Upper lobe of right lung (tissue), 1 donor: ENCODE measurements around the gene TBRG4. TPM values are rescaled to one million over a fixed set of nuclear protein-coding genes. Genes with fewer than 3 reads are reported as not detected.
A peak's percentile ranks its signal among the peaks of the same experiment; 100 is the strongest.

ENCODE experiments used
- ATAC-seq: fragments of 200-7000 bp; cut with Tn5 transposase; one replicate; pipeline ENCODE4 v1.9.1; 2020; ENCODE audit warnings: mild to moderate bottlenecking, moderate library complexity
- DNase-seq: peaks from one replicate; pipeline ENCODE4 v3.0.0-alpha.2; 2020
- H3K27ac ChIP-seq: fragments of 200-600 bp; one replicate; pipeline ENCODE4 v1.8.0; 2022
- H3K27me3 ChIP-seq: fragments of 200-600 bp; one replicate; pipeline ENCODE4 v1.8.0; 2022; ENCODE audit warnings: mild to moderate bottlenecking
- H3K36me3 ChIP-seq: fragments of 200-600 bp; one replicate; pipeline ENCODE4 v1.8.0; 2022
- H3K4me1 ChIP-seq: fragments of 200-600 bp; one replicate; pipeline ENCODE4 v1.8.0; 2022
- H3K4me3 ChIP-seq: fragments of 200-600 bp; one replicate; pipeline ENCODE4 v1.8.0; 2022; ENCODE audit warnings: mild to moderate bottlenecking
- H3K9me3 ChIP-seq: fragments of 200-600 bp; one replicate; pipeline ENCODE4 v1.8.0; 2022
- intact Hi-C: fragments of 100-400 bp; cut with DNase I; formaldehyde crosslinking; loops from one replicate; pipeline ENCODE4 v1.11.0; 2022
- total RNA-seq: library from RNA; stranded (reverse); fragmentation: NEBNext Ultra II Directional; extraction: Animal tissue kit (Norgen Biotek cat#: 25700); gene quantifications from one replicate; pipeline ENCODE4 v1.2.1, GENCODE V29; 2021
- TF ChIP-seq, protein P1 (sequence below): fragments of 200-600 bp; IDR thresholded peaks from one replicate; pipeline ENCODE4 v1.8.0; 2022; ENCODE audit warnings: antibody characterized with exemption
- donor health status: DM: no; HTN: yes; CAD: no; lungs with severe emphysema.

TBRG4 gene
- total RNA-seq, 1 donor from 2014 or later, result 59.4 TPM

GRCh38 chr7:45080958-45081669 is 30.4 kb downstream of the TBRG4 start:
- no peak for ATAC-seq
- H3K27me3 ChIP-seq, result no peaks in the 10 kb centered on the region
- peaks cover 11% of the 10 kb centered on the region for H3K36me3 ChIP-seq
- H3K4me3 ChIP-seq, result no peak overlapping the region
- H3K9me3 ChIP-seq, result no peaks in the 10 kb centered on the region
- no peak for DNase-seq
- H3K4me1 ChIP-seq, result no peaks in the 10 kb centered on the region
- intact Hi-C loops, result no loop called here
- TF ChIP-seq, protein P1, sequence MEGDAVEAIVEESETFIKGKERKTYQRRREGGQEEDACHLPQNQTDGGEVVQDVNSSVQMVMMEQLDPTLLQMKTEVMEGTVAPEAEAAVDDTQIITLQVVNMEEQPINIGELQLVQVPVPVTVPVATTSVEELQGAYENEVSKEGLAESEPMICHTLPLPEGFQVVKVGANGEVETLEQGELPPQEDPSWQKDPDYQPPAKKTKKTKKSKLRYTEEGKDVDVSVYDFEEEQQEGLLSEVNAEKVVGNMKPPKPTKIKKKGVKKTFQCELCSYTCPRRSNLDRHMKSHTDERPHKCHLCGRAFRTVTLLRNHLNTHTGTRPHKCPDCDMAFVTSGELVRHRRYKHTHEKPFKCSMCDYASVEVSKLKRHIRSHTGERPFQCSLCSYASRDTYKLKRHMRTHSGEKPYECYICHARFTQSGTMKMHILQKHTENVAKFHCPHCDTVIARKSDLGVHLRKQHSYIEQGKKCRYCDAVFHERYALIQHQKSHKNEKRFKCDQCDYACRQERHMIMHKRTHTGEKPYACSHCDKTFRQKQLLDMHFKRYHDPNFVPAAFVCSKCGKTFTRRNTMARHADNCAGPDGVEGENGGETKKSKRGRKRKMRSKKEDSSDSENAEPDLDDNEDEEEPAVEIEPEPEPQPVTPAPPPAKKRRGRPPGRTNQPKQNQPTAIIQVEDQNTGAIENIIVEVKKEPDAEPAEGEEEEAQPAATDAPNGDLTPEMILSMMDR, result no peak
- H3K27ac ChIP-seq, result no peak overlapping the region

DNA sequence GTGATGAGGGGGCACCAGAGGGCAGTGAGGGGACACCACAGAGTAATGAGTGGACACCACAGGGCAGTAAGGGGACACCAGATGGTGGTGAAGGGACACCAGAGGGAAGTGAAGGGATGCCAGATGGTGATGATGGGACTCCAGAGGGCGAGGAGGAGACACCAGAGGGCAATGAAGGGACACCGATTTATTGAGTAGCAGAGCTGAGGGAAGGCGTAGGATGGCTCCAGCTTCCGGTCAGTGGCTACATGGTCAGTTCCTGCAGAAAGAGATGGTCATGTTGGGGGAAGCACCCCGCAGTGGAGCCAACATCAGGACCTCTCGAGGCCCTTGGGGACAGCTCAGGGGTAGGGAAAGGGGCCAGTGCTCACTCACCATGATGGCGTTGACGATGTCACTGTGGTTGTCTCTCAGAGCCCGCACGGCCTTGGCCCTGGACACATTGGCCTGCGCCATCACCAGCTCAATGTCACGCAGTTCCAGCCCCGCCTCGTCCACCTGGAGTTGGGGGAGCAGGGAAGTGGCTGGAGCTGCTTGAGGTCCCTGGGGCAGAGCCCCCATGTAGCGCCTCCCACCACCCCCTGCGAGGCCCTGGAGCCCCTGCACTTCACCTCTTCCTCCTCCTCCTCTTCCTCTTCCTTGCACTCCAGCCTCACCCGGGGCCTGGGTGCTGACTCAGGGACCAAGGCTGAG is 31.1 kb downstream of the TBRG4 start:
- H3K4me1 ChIP-seq, result no peaks in the 10 kb centered on the region
- H3K27me3 ChIP-seq, result no peaks in the 10 kb centered on the region
- H3K9me3 ChIP-seq, result no peaks in the 10 kb centered on the region
- intact Hi-C loops, result no loop called here
- H3K27ac ChIP-seq, result no peak overlapping the region
- TF ChIP-seq, protein P1, result no peak
- peaks cover 18% of the 10 kb centered on the region for H3K36me3 ChIP-seq
- peak; percentile 6 for ATAC-seq
- DNase-seq, result peak; percentile 65
- H3K4me3 ChIP-seq, result no peak overlapping the region

DNA sequence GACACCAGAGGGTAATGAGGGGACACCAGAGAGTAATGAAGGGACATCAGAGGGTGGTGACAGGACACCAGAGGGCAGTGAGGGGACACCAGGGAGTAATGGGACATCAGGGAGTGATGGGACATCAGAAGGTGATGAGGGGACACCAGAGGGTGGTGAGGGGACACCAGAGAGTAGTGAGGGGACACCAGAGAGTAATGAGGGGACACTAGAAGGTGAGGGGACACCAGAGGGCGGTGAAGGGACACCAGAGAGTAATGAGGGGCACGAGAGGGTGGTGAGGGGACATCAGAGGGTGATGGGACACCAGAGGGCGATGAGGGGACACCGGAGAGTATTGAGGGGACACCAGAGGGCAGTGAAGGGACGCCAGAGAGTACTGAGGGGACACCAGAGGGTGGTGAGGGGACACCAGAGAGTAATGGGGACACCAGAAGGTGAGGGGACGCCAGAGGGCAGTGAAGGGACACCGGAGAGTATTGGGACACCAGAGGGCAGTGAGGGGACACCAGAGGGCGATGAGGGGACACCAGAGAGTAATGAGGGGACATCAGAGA is 33.3 kb downstream of the TBRG4 start:
- TF ChIP-seq, protein P1, result no peak
- H3K36me3 ChIP-seq, result peaks cover 40% of the 10 kb centered on the region
- no peak overlapping the region for H3K27ac ChIP-seq
- DNase-seq (no peak), ATAC-seq (no peak)
- H3K4me3 ChIP-seq, result no peak overlapping the region
- no peaks in the 10 kb centered on the region for H3K27me3 ChIP-seq
- H3K9me3 ChIP-seq, result no peaks in the 10 kb centered on the region
- intact Hi-C loops, result no loop called here
- H3K4me1 ChIP-seq, result no peaks in the 10 kb centered on the region

DNA sequence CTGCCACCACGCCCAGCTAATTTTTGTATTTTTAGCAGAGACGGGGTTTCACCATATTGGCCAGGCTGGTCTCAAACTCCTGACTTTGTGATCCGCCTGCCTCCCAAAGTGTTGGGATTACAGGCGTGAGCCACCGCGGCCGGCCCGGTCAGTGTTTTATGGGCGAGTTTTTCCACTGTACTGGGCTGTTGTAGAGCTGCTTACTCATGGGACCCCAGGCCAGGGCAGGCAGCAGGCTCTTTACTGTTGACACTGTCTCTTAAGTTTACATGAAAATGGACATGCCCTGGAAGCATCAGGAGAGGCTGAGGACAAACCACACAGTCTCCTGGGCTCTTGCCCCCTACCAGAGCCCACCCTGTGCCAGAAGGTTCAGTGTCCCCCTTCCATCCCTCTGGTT is 33.9 kb downstream of the TBRG4 start:
- ATAC-seq, result no peak
- Histone ChIP-seq H3K36me3 (peaks cover 47% of the 10 kb centered on the region), H3K27ac (no peak overlapping the region), H3K4me3 (no peak overlapping the region), H3K4me1 (no peaks in the 10 kb centered on the region), H3K27me3 (no peaks in the 10 kb centered on the region), H3K9me3 (no peaks in the 10 kb centered on the region)
- TF ChIP-seq, protein P1, result no peak
- intact Hi-C loops, result no loop called here
- DNase-seq, result no peak

- no peaks in the 10 kb centered on the region for H3K9me3 ChIP-seq
- H3K4me3 ChIP-seq, result no peak overlapping the region
- H3K27ac ChIP-seq, result no peak overlapping the region
- TF ChIP-seq, protein P1, result no peak
- H3K36me3 ChIP-seq, result peaks cover 53% of the 10 kb centered on the region
- H3K4me1 ChIP-seq, result no peaks in the 10 kb centered on the region
- no peak for DNase-seq
- intact Hi-C loops, result no loop called here
- H3K27me3 ChIP-seq, result no peaks in the 10 kb centered on the region
- no peak for ATAC-seq
Measured at GRCh38 chr7:45076946-45077345, 34.6 kb downstream of the TBRG4 start.
